ENCODE data around the gene SNX9.

SNX9 gene

GRCh38 chr6:157860505-157860991 is 37.5 kb downstream of the SNX9 start:
- DNase-seq = no peak

GRCh38 chr6:157861184-157861583 is 38.1 kb downstream of the SNX9 start:
- DNase-seq = no peak

DNA sequence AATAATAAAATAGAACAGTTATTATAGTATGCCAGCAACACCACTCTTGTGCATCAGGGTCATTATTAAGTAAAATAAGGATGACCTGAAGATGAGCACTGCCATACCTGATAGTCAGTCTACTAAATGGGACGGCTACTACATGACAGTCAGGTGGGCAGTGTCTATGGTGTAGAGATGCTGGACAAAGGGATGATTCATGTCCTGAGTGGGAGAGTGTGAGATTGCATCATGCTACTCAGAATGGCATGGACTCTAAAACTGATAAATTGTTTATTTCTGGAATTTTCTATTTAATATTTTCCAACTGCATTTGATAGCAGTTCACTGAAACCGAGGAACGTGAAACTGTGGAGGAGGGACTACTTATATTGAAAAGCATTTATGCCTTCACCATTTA is 38.8 kb downstream of the SNX9 start:
- no peak for DNase-seq

DNA sequence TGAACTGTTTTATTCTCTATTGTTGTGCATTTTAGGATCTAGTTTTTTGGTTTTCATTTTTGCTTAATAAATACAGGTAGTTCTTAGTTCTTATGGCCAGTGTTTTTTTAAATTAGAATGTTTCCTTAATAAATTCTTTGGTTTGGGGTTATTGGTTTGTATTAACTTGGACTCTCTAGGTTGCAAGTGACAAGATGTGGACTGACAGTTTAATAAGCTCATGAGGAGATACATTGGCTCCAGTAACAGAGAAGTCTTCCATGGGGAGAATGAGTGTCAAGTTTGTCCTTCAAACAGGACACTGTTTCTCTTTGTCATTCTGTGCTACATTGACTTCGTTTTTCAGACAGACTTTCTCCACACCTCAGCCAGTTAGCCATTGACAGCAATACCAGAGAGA is 39.7 kb downstream of the SNX9 start:
- DNase-seq = peak; percentile 77

DNA sequence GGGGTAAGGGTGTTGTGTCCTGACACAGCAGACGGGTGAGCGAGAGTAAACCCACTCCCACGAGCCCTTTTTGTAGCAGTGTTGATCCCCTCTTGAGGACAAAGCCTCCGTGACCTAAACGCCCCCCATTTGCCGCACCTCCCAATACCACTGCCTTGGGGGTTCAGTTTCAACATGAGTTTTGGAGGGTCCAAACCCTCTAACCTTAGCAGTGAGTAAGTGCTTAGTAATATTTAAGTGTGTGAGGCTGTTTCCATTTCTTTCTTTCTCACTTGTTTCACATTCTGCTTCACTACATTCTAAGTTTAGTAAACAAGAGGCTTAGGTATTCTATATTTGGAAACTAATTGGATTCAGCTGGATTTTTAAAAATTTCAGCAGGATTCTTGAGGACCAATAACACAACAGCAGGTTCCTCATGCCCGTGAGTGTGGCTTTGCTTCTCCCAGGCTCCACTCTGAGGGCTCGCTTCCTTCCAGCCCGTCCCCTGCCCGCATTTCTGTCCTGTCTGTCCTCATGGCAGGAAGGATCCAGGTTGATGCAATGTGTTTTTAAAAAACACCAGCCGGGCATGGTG is 41.2 kb downstream of the SNX9 start:
- no peak for DNase-seq

- no peak for DNase-seq
Observed at GRCh38 chr6:157865249-157865648, 42.2 kb downstream of the SNX9 start.

DNA sequence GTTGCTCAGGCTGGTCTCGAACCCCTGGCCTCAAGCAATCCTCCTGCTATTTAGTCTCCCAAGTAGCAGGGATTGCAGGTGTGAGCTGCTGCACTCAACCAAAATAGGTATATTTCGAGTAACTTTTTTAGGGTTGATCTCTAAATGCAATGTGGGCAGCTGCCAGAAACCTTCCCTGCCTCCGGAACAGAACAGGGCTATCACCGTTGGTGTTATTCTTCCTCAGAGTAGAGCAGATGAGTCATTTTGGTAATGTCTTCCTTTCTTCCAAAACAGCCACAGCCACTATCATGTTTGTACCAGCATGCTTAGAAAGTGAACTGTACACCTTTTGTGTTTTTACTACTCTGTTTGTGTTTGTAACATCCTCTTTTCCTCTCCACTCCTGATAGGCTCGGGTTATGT is 44.1 kb downstream of the SNX9 start:
- no peak for DNase-seq

DNA sequence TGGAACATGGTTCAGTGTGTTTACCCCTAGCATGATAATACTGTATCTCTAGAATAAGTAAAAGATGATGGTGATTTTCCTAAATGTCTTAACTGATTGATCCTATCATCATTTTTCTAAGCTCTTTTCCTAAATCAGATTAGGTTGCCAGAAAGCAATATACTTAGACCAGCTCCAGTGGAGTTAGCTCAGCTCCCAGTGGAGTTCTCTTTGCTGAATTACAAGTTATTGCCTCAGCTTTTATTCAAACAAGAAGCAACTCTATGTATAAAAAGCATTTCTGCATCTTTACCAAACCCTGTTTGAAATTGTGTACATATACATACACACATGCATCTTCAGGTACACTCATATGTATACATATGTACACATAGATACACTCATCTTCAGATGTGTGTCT is 44.9 kb downstream of the SNX9 start:
- no peak for DNase-seq

DNA sequence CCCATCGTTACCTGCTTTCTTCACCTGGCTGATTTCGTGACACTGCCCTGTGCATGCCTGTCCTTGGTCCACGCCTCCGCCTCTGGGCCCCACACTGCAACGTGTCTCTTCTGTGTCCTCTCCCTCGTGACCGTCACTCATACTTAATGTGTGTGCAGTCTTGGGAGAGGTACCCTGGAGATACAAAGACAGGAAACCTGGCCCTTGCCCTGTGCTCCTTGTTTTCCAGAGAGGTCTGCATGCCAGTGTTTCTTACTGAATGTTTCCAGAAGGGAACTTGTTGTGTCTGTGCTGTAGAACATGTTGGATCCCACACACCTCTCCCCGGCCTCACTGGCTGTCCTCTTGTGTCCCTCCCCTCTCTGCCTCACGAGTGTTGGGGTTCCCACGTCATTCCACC is 45.8 kb downstream of the SNX9 start:
- no peak for DNase-seq

DNA sequence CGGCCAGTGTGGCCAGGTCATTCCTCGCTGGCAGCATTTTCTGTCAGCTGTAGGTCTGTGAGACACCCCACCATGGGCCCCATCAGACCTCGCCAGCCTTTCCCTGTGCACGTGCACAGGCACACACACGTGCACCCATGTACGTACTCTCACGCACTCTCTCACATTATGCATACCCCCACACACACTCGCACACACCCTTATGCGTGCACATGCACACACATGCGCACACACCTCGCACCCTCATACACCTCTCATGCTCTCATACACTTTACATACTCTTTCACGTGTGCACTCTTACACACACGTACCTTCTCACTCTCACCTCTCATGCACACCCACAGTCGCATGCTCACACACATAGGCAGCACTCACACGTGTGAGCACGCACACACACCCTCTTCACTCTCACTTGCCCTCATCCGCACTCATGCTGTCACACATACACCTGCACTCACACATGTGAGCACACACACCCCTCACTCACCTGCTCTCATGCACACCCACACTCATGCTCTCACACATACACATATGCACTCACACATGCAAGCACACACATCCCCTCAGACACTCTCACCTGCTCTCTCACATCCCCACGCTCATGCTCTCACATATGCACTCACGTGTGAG is 46.7 kb downstream of the SNX9 start:
- DNase-seq = no peak

DNA sequence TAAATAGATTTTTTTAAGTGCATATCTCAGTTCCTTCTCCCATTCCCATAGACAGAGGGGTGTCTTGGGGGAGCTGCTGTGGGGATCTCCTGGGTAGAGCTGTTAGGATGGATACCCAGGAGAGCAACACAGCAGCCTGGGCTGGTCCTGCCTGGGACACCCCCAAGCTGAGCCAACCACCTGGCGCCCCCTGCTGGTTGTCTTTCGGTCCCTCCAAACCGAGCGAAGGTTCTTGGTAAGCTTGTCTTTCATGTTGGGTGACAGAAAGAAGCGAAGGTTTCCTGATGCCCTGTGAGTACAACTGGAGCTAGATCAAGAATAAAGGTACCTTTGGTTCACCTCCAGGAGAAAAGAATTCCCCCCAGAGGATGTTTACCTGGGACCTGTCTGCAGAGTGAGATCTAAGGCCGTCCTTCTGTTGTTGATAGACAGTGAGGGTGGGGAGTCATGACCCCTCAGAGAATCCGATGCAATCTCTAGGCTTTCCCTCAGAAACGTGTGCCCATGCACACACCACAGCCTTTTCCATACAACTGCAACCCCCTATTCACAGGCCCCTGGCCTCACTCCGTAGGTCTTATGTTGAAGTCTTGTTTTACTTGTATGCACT is 50.8 kb downstream of the SNX9 start:
- DNase-seq = peak; percentile 77

DNA sequence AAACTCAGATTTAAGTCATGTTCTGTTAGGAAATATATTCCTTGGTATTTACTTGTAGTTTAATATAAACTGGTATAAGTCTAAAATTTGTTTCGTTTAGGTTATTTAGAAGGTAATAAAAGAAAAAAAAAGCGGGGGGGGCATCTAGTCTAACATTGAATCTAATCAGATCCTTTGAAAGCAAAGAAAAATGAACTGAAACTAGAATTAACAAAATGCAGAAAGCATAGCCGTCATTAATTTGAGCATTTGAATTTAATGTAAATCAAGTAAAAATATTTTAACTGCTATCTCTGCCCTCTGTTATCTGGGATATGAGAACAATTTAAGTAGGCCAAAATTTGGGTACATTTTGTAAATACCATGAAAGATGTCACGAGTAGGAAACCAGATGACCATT is 54.1 kb downstream of the SNX9 start:
- no peak for DNase-seq

DNA sequence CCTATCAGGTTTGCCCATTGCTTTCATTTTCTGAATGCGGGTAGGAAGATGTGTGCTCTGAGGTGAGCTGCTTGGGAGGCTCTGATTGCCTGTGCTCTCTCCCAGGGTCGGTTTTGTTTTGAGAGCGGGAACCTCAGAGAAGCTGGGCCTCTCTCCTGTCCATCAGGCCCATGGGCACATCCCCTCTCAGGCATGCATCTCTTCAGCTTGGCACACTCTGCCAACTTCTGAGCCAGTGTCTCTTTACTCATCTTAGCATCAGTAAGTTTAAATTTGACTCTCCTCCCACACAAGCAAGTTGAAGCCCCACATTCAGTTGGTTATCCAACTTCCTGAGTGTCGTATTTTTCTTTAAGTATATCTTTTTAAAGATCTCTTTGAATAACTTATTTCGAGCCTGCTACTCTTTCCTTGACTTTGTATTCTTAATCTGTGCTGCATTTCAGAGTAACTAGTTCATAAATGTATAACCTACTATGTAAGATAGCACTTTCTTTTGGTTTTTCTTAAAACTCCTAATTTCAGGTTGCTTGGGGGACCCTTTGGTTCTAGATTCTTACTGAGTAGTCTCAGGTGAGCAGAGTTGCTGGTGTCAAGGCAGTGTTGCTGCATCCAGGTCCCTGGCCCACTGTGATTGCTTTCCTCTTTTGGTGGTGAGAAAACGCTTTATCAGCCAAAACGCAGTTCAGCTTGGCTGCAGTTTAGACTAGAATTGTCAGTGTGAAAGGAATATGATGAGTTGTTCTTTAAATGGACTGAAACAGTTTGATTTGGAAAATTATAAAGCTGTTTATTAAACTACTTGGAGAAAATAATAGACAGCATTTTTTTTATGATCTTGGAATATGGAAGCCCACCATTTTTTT is 54.8 kb downstream of the SNX9 start:
- no peak for DNase-seq

DNA sequence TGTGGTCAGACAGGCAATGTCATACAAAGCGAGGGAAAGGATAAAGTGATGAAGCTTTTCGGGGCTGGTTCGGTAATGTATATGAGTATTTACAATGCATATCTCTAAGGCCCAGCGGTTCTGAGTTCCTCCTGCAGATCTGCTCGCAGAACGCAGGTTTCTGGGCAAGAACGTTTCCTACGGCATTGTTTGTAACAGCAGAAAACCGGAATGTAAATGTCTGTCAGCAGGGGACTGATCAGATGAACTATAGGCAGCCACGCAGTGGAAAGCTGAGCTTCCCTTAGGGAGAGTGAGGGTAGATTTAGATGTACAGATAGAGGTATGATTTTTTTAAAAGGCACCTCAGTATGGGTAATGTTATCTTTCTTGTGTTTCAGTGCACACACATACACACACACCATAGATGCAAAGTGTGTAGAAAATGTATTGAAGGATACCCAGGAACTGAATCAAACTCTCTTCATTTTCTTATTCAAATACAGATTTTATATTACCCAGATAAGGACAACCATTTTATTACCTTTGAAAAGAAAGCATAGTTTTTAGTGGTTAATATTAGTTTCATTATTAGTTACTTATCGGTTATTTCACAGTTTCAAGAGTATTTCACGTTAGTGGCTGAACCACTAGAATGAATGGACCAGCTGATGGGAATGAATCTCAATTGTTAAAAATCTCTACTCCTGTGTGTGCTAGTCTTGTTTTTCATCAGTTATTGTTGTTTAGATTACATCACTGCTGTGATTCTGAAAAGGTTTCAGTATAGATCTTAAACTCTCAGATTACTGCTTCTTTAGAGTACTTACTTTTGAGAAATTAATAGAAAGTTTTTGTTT is 56.2 kb downstream of the SNX9 start:
- no peak for DNase-seq

GRCh38 chr6:157879873-157880254 is 56.8 kb downstream of the SNX9 start:
- no peak for DNase-seq

GRCh38 chr6:157880534-157880933 is 57.5 kb downstream of the SNX9 start:
- no peak for DNase-seq

GRCh38 chr6:157881342-157881741 is 58.3 kb downstream of the SNX9 start:
- no peak for DNase-seq

- no peak for DNase-seq
Observed at GRCh38 chr6:157884756-157885155, 61.7 kb downstream of the SNX9 start.

GRCh38 chr6:157885211-157885788 is 62.3 kb downstream of the SNX9 start:
- DNase-seq = no peak

GRCh38 chr6:157885876-157886275 is 62.8 kb downstream of the SNX9 start:
- no peak for DNase-seq

GRCh38 chr6:157887892-157888291 is 64.8 kb downstream of the SNX9 start:
- no peak for DNase-seq
